Neural cell (in vitro differentiated cells): ENCODE results near the gene SLC30A7. TPM values are rescaled to one million over a fixed set of nuclear protein-coding genes. Genes with fewer than 3 reads are reported as not detected.

Experiments used
- H2AFZ ChIP-seq: fragments of 200-600, 300-800 bp; sonication (generic), shearing (Covaris generic); 2 replicates; pipeline ENCODE4 v1.6.0; 2014; ENCODE audit warnings: low read depth, mild to moderate bottlenecking, antibody characterized with exemption, low read length, moderate library complexity
- H3F3A ChIP-seq: fragments of 200-600 bp; shearing (Covaris generic); 2 replicates; pipeline ENCODE4 v1.6.1; 2016; ENCODE audit warnings: mild to moderate bottlenecking, moderate library complexity, mixed read lengths, antibody characterized with exemption, low read length; ENCODE audit not compliant: insufficient read depth, poor library complexity, severe bottlenecking
- H3K27ac ChIP-seq: fragments of 200-600, 300-800 bp; sonication (generic), shearing (Covaris generic); 2 replicates; pipeline ENCODE4 v1.5.1; 2014; ENCODE audit warnings: mild to moderate bottlenecking, low read length, moderate library complexity
- H3K27me3 ChIP-seq: fragments of 300-800, 200-600 bp; sonication (generic), shearing (Covaris generic); 2 replicates; pipeline ENCODE4 v1.6.0; 2014; ENCODE audit warnings: mild to moderate bottlenecking, low read depth, low read length, moderate library complexity; ENCODE audit not compliant: insufficient read depth
- H3K36me3 ChIP-seq: fragments of 300-800, 200-600 bp; sonication (generic), shearing (Covaris generic); 2 replicates; pipeline ENCODE4 v1.5.1; 2014; ENCODE audit warnings: mild to moderate bottlenecking, antibody characterized with exemption, low read length, moderate library complexity; ENCODE audit not compliant: insufficient read depth
- H3K4me2 ChIP-seq: fragments of 300-800, 200-600 bp; sonication (generic), shearing (Covaris generic); 2 replicates; pipeline ENCODE4 v1.6.0; 2014; ENCODE audit warnings: mild to moderate bottlenecking, low read length
- H3K4me3 ChIP-seq: fragments of 300-800, 200-600 bp; sonication (generic), shearing (Covaris generic); 2 replicates; pipeline ENCODE4 v1.5.1; 2014; ENCODE audit warnings: mild to moderate bottlenecking, low read length, moderate library complexity
- H3K79me2 ChIP-seq: fragments of 200-600 bp; shearing (Covaris generic); replicated peaks from 2 replicates; pipeline ENCODE4 v1.6.0; 2014; ENCODE audit warnings: mild to moderate bottlenecking, low read length, moderate library complexity; ENCODE audit not compliant: insufficient read depth
- H3K9ac ChIP-seq: fragments of 300-800, 200-600 bp; sonication (generic), shearing (Covaris generic); 2 replicates; pipeline ENCODE4 v1.6.1; 2016; ENCODE audit warnings: mild to moderate bottlenecking, low read length, mixed read lengths
- H3K9me2 ChIP-seq: fragments of 200-600 bp; shearing (Covaris generic); 2 replicates; pipeline ENCODE4 v1.6.1; 2016; ENCODE audit warnings: mild to moderate bottlenecking, low read length, mixed read lengths; ENCODE audit not compliant: insufficient read depth
- H3K9me3 ChIP-seq: fragments of 200-600, 300-800 bp; sonication (generic), shearing (Covaris generic); 2 replicates; pipeline ENCODE4 v1.6.1; 2016; ENCODE audit warnings: mild to moderate bottlenecking, mixed run types, low read length, moderate library complexity, mixed read lengths
- H4K20me1 ChIP-seq: fragments of 200-600 bp; shearing (Covaris generic); 2 replicates; pipeline ENCODE4 v1.6.1; 2016; ENCODE audit warnings: mild to moderate bottlenecking, mixed run types; ENCODE audit not compliant: insufficient read depth
- EP300 ChIP-seq: fragments of 450-650 bp; conservative IDR thresholded peaks from 2 replicates; pipeline ENCODE4 v1.6.1; 2014; ENCODE audit warnings: antibody characterized with exemption, mild to moderate bottlenecking, moderate library complexity; ENCODE audit not compliant: poor library complexity, severe bottlenecking
- EZH2 ChIP-seq: fragments of 200-600, 300-800 bp; shearing (Covaris generic), sonication (generic); IDR thresholded peaks from 2 replicates; pipeline ENCODE4 v1.6.1; 2014; ENCODE audit warnings: antibody characterized with exemption, low read length, borderline replicate concordance, mild to moderate bottlenecking; ENCODE audit not compliant: insufficient read depth, poor library complexity, severe bottlenecking
- MXI1 ChIP-seq: fragments of 450-650 bp; conservative IDR thresholded peaks from 2 replicates; pipeline ENCODE4 v1.6.1; 2014; ENCODE audit warnings: antibody characterized with exemption, mild to moderate bottlenecking; ENCODE audit not compliant: poor library complexity, severe bottlenecking
- POLR2AphosphoS5 ChIP-seq: IDR thresholded peaks from 2 replicates; pipeline ENCODE4 v1.6.1; 2012
- RAD21 ChIP-seq: fragments of 450-650 bp; conservative IDR thresholded peaks from 2 replicates; pipeline ENCODE4 v1.6.1; 2014; ENCODE audit warnings: antibody characterized with exemption, mild to moderate bottlenecking, moderate library complexity
- SMC3 ChIP-seq: fragments of 450-650 bp; conservative IDR thresholded peaks from 2 replicates; pipeline ENCODE4 v1.6.1; 2014; ENCODE audit warnings: antibody characterized with exemption, mild to moderate bottlenecking, moderate library complexity; ENCODE audit not compliant: poor library complexity
- TAF1 ChIP-seq: IDR thresholded peaks from 2 replicates; pipeline ENCODE4 v1.6.1; 2012; ENCODE audit warnings: low read depth
- polyA plus RNA-seq: library from polyadenylated mRNA; depleted of rRNA; stranded (reverse); fragments of >200 nt; gene quantifications from 2 replicates; pipeline ENCODE4 v1.2.3, GENCODE V29; 2014
- TF ChIP-seq, protein P1 (sequence below): fragments of 450-650 bp; IDR thresholded peaks from 2 replicates; pipeline ENCODE4 v1.5.1; 2014; ENCODE audit warnings: antibody characterized with exemption, mild to moderate bottlenecking, moderate library complexity; ENCODE audit not compliant: poor library complexity, severe bottlenecking
- TF ChIP-seq, protein P2 (sequence below): IDR thresholded peaks from 2 replicates; pipeline ENCODE4 v1.6.1; 2012; ENCODE audit warnings: borderline replicate concordance

Gene SLC30A7
- polyA plus RNA-seq, 1 donor from 2014 or later = 19.8 TPM

DNA sequence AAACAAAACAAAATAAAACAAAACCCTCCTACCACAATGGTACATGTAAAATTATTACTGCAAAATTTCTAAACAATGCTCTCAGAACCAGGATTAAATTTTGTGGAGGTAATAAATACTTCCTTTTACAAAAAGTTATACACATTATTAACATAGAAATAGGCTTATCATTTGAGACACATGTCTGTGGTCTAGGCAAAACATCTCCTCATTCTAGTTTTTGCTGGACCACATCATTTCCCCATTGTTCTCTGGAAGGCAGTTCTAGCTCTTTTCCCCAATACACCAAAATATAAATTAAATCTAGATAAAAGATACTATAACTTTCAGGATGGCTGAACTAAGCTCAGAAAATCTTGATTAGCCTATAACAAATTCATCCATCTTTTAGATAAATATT lies 19.6 kb upstream of the SLC30A7 start:
- no peak overlapping the region for H3K9ac ChIP-seq
- TF ChIP-seq SMC3 (no peak), RAD21 (no peak), EZH2 (no peak), TAF1 (no peak), MXI1 (no peak), EP300 (no peak), POLR2AphosphoS5 (no peak)
- TF ChIP-seq, protein P1, sequence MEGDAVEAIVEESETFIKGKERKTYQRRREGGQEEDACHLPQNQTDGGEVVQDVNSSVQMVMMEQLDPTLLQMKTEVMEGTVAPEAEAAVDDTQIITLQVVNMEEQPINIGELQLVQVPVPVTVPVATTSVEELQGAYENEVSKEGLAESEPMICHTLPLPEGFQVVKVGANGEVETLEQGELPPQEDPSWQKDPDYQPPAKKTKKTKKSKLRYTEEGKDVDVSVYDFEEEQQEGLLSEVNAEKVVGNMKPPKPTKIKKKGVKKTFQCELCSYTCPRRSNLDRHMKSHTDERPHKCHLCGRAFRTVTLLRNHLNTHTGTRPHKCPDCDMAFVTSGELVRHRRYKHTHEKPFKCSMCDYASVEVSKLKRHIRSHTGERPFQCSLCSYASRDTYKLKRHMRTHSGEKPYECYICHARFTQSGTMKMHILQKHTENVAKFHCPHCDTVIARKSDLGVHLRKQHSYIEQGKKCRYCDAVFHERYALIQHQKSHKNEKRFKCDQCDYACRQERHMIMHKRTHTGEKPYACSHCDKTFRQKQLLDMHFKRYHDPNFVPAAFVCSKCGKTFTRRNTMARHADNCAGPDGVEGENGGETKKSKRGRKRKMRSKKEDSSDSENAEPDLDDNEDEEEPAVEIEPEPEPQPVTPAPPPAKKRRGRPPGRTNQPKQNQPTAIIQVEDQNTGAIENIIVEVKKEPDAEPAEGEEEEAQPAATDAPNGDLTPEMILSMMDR = no peak
- TF ChIP-seq, protein P2, sequence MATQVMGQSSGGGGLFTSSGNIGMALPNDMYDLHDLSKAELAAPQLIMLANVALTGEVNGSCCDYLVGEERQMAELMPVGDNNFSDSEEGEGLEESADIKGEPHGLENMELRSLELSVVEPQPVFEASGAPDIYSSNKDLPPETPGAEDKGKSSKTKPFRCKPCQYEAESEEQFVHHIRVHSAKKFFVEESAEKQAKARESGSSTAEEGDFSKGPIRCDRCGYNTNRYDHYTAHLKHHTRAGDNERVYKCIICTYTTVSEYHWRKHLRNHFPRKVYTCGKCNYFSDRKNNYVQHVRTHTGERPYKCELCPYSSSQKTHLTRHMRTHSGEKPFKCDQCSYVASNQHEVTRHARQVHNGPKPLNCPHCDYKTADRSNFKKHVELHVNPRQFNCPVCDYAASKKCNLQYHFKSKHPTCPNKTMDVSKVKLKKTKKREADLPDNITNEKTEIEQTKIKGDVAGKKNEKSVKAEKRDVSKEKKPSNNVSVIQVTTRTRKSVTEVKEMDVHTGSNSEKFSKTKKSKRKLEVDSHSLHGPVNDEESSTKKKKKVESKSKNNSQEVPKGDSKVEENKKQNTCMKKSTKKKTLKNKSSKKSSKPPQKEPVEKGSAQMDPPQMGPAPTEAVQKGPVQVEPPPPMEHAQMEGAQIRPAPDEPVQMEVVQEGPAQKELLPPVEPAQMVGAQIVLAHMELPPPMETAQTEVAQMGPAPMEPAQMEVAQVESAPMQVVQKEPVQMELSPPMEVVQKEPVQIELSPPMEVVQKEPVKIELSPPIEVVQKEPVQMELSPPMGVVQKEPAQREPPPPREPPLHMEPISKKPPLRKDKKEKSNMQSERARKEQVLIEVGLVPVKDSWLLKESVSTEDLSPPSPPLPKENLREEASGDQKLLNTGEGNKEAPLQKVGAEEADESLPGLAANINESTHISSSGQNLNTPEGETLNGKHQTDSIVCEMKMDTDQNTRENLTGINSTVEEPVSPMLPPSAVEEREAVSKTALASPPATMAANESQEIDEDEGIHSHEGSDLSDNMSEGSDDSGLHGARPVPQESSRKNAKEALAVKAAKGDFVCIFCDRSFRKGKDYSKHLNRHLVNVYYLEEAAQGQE = no peak
- H3K79me2 ChIP-seq = no peaks in the 10 kb centered on the region
- peaks cover 4% of the 10 kb centered on the region for H3K36me3 ChIP-seq
- H4K20me1 ChIP-seq = no peaks in the 10 kb centered on the region
- H3K4me3 ChIP-seq = no peak overlapping the region
- H3F3A ChIP-seq = no peaks in the 10 kb centered on the region
- H3K27me3 ChIP-seq = no peaks in the 10 kb centered on the region
- H3K9me2 ChIP-seq = no peaks in the 10 kb centered on the region
- H3K9me3 ChIP-seq = no peaks in the 10 kb centered on the region
- no peak overlapping the region for H3K27ac ChIP-seq
- H2AFZ ChIP-seq = no peak overlapping the region
- H3K4me2 ChIP-seq = no peak overlapping the region

DNA sequence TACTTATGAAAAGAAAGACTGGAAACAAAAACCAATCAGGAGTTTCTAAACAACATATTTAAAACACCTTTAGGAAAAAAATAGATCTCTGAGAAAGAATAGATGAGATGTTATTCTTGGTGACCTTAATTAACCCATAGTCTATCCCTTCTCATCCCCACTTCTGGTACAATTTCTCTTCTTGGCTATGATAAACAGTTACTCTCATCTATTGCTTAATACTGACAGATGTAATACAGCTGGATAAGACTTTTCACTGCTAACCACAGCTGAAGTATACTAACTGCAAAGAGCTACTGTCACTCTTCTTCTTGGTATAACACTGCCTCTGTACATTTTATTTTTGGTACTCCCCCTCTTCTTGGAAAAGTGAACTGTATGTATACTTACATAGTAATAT lies 16.5 kb upstream of the SLC30A7 start:
- Histone ChIP-seq H3K9me2 (no peaks in the 10 kb centered on the region), H3K27me3 (no peaks in the 10 kb centered on the region), H3K4me3 (no peak overlapping the region), H3K36me3 (peaks cover 4% of the 10 kb centered on the region), H4K20me1 (no peaks in the 10 kb centered on the region), H3K79me2 (no peaks in the 10 kb centered on the region), H3K4me2 (no peak overlapping the region), H3K9ac (no peak overlapping the region), H3K9me3 (no peaks in the 10 kb centered on the region), H2AFZ (no peak overlapping the region), H3K27ac (no peak overlapping the region), H3F3A (no peaks in the 10 kb centered on the region)
- TF ChIP-seq MXI1 (no peak), EZH2 (no peak)

DNA sequence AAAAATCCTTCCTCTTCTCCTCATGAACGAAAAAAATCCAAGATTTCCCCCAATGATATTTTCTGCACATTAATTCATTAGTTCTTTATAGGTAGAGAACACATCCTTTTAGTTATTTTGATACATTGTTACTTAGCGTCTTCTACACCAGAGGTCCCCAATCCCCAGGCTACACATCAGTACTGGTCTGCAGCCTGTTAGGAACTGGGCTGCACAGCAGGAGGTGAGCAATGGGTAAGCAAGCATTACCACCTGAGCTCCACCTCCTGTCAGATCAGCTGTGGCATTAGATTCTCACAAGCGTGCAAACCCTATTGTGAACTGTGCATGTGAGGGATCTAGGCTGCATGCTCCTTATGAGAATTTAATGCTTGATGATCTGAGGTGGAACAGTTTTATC lies 14.2 kb upstream of the SLC30A7 start:
- H3K27me3 ChIP-seq = no peaks in the 10 kb centered on the region
- H3K9me3 ChIP-seq = no peaks in the 10 kb centered on the region
- no peak overlapping the region for H3K27ac ChIP-seq
- no peaks in the 10 kb centered on the region for H4K20me1 ChIP-seq
- no peak overlapping the region for H3K4me3 ChIP-seq
- no peak overlapping the region for H3K9ac ChIP-seq
- no peaks in the 10 kb centered on the region for H3K79me2 ChIP-seq
- TF ChIP-seq, protein P1 = no peak
- TF ChIP-seq MXI1 = no peak
- TF ChIP-seq TAF1 = no peak
- no peak for TF ChIP-seq SMC3
- no peak for TF ChIP-seq EZH2
- no peak for TF ChIP-seq RAD21
- no peak for TF ChIP-seq EP300
- TF ChIP-seq POLR2AphosphoS5 = no peak
- TF ChIP-seq, protein P2 = no peak
- H3F3A ChIP-seq = no peaks in the 10 kb centered on the region
- H3K36me3 ChIP-seq = peaks cover 4% of the 10 kb centered on the region
- no peak overlapping the region for H2AFZ ChIP-seq
- H3K9me2 ChIP-seq = no peaks in the 10 kb centered on the region
- H3K4me2 ChIP-seq = no peak overlapping the region
